GM18951 (cell line): ENCODE measurements around the gene HTR3B.

Experiments
- POLR2A ChIP-seq: IDR thresholded peaks from 4 replicates; pipeline ENCODE4 v1.6.1; 2011; ENCODE audit warnings: mild to moderate bottlenecking; ENCODE audit not compliant: insufficient read length, insufficient read depth; ENCODE audit errors: extremely low read depth
- in situ Hi-C: fragments of 300-500 bp; cut with MboI; formaldehyde crosslinking; loops from one replicate; pipeline ENCODE4 v1.12.0; 2022; ENCODE audit warnings: low sequenced_read_pairs, mixed read lengths, inconsistent platforms; ENCODE audit not compliant: unreplicated experiment

The HTR3B gene

DNA sequence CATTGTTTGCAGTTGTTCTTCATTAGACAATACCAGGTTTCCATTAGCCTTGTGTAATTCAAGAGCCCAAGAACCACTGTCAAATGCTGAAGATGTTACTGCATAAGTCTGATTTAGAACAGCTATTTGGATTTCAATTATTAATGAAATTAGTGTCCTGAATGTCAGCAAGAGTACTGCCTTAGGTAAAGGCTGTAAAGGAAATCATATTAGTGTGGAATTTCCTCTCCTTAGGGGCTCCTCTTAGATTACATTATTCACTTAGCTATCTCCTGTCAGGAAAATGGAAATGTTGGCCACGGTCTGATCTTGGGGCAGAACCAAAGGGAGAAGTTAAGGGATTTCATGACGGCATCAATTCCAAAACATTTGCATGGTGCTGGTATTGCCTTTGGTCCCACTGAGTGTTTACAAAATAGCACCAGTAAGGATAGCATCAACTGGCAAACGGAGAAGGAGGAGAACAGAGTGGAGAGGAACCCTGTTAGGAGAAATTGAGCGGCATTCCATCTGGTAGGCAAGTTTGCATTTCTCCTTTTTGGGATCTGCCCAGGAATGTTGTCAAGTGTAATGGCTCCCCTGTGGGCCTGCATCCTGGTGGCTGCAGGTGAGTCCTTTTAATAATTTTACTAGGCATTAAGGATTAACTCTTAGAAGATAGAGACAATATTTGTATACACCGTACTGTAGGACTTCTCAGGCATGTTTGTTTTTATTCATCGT lies at the start of gene HTR3B:
TSS of gene HTR3B (plus strand) at position 418 of the 723 bp plus-strand sequence. CDS start at position 556, 138 bp downstream.
- no peak for TF ChIP-seq POLR2A
- in situ Hi-C loops = no loop called here

DNA sequence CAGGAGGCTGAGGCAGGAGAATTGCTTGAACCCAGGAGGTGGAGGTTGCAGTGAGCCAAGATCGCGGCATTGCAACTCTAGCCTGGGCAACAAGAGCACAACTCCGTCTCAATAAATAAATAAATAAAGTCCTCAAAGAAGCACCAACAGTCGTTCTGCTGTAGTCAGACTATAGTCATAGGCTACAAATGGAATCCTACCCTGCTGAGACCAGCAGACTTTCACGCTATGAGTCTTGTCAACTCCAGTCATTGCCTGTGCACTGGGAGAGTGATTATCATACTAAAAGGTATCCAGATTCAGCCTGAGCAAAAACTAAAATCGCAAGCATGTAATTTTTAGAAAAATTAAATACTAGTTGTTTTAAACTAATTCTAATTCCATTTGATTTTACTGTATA lies 48.8 kb upstream of the HTR3B start:
- in situ Hi-C loops = no loop called here
- no peak for TF ChIP-seq POLR2A

GRCh38 chr11:113856966-113857759 lies 47.4 kb upstream of the HTR3B start:
- in situ Hi-C loops = no loop called here
- no peak for TF ChIP-seq POLR2A

GRCh38 chr11:113859665-113860064 lies 44.9 kb upstream of the HTR3B start:
- no peak for TF ChIP-seq POLR2A
- in situ Hi-C loops = no loop called here

GRCh38 chr11:113862435-113862834 lies 42.2 kb upstream of the HTR3B start:
- in situ Hi-C loops = no loop called here
- TF ChIP-seq POLR2A = no peak

DNA sequence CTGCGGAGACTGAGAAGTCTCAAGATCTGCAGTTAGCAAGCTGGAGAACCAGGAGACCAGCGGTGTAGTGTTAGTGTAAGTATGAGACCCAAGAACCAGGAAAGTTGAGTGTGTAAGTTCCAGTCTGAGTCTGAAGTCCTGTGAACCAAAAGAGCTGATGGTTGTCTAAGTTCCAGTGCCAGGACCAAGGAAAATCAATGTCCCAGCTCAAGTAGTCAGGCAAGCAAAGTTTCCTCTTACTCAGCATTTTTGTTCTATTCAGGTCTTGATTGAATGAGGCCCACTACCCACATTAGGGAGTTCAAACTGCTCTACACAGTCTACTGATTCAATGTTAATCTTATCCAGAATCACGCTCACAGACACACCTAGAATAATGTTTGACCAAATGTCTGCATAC lies 40.2 kb upstream of the HTR3B start:
- TF ChIP-seq POLR2A = no peak
- in situ Hi-C loops = no loop called here

DNA sequence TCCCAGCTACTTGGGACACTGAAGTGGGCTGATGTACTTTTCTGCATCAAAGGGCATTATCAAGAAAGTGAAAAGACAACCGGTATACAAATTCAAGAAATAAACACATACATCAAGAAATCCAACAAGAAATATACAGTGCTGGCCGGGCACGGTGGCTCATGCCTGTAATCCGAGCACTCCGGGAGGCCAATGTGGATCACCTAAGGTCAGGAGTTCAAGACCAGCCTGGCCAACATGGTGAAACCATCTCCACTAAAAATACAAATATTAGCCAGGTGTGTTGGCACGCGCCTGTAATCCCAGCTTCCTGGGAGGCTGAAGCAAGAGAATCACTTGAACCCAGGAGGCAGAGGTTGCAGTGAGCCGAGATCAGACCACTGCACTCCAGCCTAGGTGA lies 38.7 kb upstream of the HTR3B start:
- no peak for TF ChIP-seq POLR2A
- in situ Hi-C loops = no loop called here

DNA sequence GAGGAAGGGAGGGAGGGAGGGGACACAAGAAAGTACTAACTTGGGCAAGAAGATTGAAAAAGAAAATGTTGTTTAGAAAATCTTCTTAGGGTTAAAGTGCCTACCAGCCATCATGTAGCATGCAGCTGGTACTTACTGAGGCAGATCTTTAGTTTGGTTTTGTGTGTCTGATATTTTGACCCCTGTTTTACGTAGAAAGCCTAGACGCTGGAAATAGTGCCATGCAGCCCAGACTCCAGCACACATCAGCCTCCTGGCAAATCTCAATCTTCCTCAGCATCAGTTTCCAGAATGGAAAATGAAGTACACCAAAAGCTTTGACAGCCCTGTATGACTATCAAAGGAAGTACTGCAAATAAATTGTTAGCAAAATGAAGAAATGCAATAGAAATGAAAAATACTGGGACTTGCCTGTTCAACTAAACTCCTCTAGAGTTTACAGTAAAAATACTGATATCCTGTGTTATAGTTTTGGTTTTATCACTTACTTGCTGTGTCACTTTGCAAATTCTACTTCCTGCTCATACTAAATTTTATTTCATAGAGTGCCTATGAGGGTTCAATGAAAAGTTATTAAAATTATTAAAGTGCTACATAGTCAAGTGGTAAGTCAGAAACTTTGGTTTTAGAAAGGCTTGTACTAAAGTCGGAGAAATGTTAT lies 36.6 kb upstream of the HTR3B start:
- in situ Hi-C loops = no loop called here

GRCh38 chr11:113871336-113871735 lies 33.3 kb upstream of the HTR3B start:
- in situ Hi-C loops = no loop called here
- TF ChIP-seq POLR2A = no peak

More for the DNA sequence above, 36.6 kb upstream of the HTR3B start:
- TF ChIP-seq POLR2A = no peak

DNA sequence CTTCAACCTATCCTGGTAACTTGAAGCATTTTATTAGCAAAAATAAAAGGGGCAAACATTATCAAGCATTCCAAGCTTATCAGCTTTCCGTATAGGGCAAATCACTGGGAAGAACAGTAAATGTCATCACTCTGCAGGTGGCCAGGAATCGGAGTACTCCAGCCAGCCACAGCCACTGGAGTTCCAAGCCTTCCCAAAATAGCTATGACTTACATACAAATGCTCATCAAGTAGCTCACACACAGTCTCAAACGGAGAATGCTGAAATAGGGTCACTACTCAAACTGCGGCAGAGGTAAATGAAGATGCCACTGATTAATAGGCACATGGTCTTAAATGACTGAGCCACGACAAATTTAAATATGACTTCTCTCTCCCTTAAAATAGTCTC lies 31.4 kb upstream of the HTR3B start:
- in situ Hi-C loops = no loop called here
- no peak for TF ChIP-seq POLR2A

DNA sequence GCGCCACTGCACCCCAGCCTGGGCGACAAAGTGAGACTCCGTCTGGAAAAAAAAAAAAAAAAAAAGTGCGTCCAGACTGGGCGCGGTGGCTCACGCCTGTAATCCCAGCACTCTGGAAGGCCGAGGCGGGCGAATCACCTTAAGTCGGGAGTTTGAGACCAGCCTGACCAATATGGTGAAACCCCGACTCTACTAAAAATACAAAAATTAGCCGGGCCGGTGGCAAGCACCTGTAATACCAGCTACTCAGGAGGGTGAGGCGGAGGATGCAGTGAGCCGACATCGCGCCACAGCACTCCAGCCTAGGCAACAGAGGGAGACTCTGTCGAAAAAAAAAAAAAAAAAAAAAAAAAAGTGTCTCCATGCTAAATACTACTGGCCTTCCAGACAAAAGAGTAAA lies 30.5 kb upstream of the HTR3B start:
- TF ChIP-seq POLR2A = no peak
- in situ Hi-C loops = no loop called here

GRCh38 chr11:113874581-113875233 lies 29.9 kb upstream of the HTR3B start:
- in situ Hi-C loops = no loop called here
- no peak for TF ChIP-seq POLR2A

DNA sequence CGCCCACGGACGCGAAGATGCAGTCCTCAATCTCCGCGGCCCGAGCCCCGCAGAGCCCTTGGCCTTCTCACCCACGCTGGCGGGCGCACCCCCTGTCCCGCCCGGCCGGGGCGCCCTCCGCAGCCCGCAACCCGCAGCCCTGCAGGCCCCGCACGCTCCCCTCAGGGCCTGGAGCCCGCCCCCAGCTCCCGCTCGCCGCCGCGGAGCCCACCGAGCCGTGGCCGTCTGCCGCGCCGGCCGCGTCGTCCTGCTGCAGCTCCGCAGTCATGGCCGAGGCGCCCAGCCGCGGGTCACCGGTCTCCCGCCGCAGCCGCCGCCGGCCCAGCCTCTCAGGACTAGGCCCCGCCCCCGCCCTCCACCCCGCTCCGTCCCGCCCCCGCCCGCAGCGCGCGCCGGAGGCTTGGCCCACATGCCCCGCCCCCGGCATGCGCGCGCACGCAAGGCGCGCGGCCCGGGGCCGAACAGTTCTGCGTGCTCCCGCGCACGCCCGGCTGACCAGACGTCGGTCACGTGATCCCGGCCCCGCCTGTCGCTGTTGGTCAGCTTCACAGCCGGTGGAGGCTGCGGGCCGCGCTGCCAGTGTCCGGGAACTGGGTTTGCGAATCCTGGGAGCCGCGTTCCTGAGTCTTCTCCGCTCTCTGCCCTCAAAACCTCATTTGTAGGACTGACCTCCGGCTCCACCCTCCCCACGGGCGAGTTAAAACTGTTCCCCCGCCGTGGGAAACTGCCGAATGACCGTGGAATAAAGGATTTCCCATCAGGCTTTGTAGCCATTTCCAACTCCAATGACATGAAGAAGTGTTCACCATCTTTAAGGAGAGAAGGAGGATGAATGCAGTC lies 29.1 kb upstream of the HTR3B start, which contains the start of gene USP28:
TSS of gene USP28 (minus strand) at position 339 of the 840 bp plus-strand sequence. CDS start at position 268, 71 bp downstream.
- TF ChIP-seq POLR2A = peak; percentile 98
- in situ Hi-C loops = no loop called here
